ENCODE data around the gene LRMDA.

- TF ChIP-seq POLR2AphosphoS5 (IDR thresholded peaks at IDR 0.05; ENCODE audit: insufficient read depth, low read depth, low read length), result no peak
- TF ChIP-seq MAX (IDR thresholded peaks at IDR 0.05; ENCODE audit: insufficient read depth, insufficient read length), result no peak
- no peak for TF ChIP-seq POLR2A (IDR thresholded peaks at IDR 0.05; ENCODE audit: low read depth, low read length)
- TF ChIP-seq, protein P1, sequence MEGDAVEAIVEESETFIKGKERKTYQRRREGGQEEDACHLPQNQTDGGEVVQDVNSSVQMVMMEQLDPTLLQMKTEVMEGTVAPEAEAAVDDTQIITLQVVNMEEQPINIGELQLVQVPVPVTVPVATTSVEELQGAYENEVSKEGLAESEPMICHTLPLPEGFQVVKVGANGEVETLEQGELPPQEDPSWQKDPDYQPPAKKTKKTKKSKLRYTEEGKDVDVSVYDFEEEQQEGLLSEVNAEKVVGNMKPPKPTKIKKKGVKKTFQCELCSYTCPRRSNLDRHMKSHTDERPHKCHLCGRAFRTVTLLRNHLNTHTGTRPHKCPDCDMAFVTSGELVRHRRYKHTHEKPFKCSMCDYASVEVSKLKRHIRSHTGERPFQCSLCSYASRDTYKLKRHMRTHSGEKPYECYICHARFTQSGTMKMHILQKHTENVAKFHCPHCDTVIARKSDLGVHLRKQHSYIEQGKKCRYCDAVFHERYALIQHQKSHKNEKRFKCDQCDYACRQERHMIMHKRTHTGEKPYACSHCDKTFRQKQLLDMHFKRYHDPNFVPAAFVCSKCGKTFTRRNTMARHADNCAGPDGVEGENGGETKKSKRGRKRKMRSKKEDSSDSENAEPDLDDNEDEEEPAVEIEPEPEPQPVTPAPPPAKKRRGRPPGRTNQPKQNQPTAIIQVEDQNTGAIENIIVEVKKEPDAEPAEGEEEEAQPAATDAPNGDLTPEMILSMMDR (IDR thresholded peaks at IDR 0.05; ENCODE audit: extremely low read depth in 1 of 2, insufficient read depth in 1 of 2, low read depth in 1 of 2, low read length in 2 of 2), result no peak
- no peak for TF ChIP-seq MYC (IDR thresholded peaks at IDR 0.05; ENCODE audit: low read depth, low read length)
- TF ChIP-seq FOS (IDR thresholded peaks at IDR 0.05; ENCODE audit: borderline replicate concordance, insufficient read depth, low read length), result no peak
Measured at GRCh38 chr10:75474106-75474505, 42.7 kb downstream of the LRMDA start.
